Stomach (tissue), 9 donors: ENCODE data around the gene NTN3. TPM values are rescaled to one million over a fixed set of nuclear protein-coding genes. Genes with fewer than 3 reads are reported as not detected.

Experiments used
- DNase-seq, 2 donors: peaks; one replicate each; pipeline versions ENCODE4 v3.0.0 to v3.0.0-alpha.2; 2013 to 2019
- H3K27ac ChIP-seq, 5 donors: fragments of 200-600 bp in 4 of 5; sonication (generic) in 4 of 5; one replicate each; pipeline ENCODE4 v1.5.1; 2013 to 2019; ENCODE audit warnings: mild to moderate bottlenecking in 1 of 5, moderate library complexity in 1 of 5
- H3K27me3 ChIP-seq, 3 donors: fragments of 200-600 bp; sonication (generic); one replicate each; pipeline ENCODE4 v1.5.1; 2017 to 2019; ENCODE audit warnings: mixed run types in 1 of 3
- H3K36me3 ChIP-seq, 4 donors: fragments of 200-600 bp; sonication (generic); 1 replicate in 3 of 4; 2 replicates in 1 of 4; pipeline ENCODE4 v1.5.1; 2016 to 2019
- H3K4me1 ChIP-seq, 4 donors: fragments of 200-600 bp; sonication (generic); one replicate each; pipeline ENCODE4 v1.5.1; 2016 to 2019
- H3K4me3 ChIP-seq, 4 donors: fragments of 200-600 bp; sonication (generic) in 3 of 4; one replicate each; pipeline ENCODE4 v1.5.1; 2016 to 2019; ENCODE audit warnings: mild to moderate bottlenecking in 1 of 4
- H3K9me3 ChIP-seq, 4 donors: fragments of 200-600 bp; sonication (generic); one replicate each; pipeline ENCODE4 v1.5.1; 2016 to 2019
- EP300 ChIP-seq: sonication (generic); formaldehyde crosslinking; IDR thresholded peaks from one replicate; pipeline ENCODE4 v1.6.1; 2017; ENCODE audit warnings: antibody characterized with exemption
- POLR2A ChIP-seq, 4 donors: fragments of 450-650 bp; IDR thresholded peaks; one replicate each; pipeline ENCODE4 v1.6.1; 2016; ENCODE audit warnings: antibody characterized with exemption in 4 of 4, control low read depth in 2 of 4, mild to moderate bottlenecking in 1 of 4, moderate library complexity in 1 of 4
- POLR2AphosphoS5 ChIP-seq, 3 donors: sonication (generic); formaldehyde crosslinking; IDR thresholded peaks; one replicate each; pipeline ENCODE4 v1.6.1; 2016; ENCODE audit warnings: antibody characterized with exemption in 3 of 3
- WGBS, 5 donors: extraction: QIAGEN DNeasy Blood & Tissue Kit in 3 of 5; methylation state at CpG; one replicate each; pipeline versions ENCODE4 v1.1.5 to v1.1.7; 2013 to 2018; 5-methylcytosine and 5-hydroxymethylcytosine counted together
- intact Hi-C: fragments of 100-400 bp; cut with DNase I; formaldehyde crosslinking; loops from one replicate; pipeline ENCODE4 v1.15.1; 2023; ENCODE audit warnings: low total_unique reads
- polyA plus RNA-seq, 3 donors: library from polyadenylated mRNA; stranded (reverse); fragments of 200-250 nt; gene quantifications; one replicate each; pipeline ENCODE4 v1.2.3, GENCODE V29; 2013
- total RNA-seq, 5 donors: library from RNA; depleted of rRNA; stranded (reverse); fragments of >200 nt; gene quantifications; one replicate each; pipeline versions ENCODE4 v1.1.0 to v1.2.3, GENCODE V29; 2014 to 2016
- TF ChIP-seq, protein P1 (sequence below), 7 experiments: fragments of 450-650 bp in 4 of 7; fragments of 200-600 bp in 3 of 7; sonication (generic) in 3 of 7; IDR thresholded peaks; one replicate each; pipeline ENCODE4 v1.5.1; 2016 to 2019; ENCODE audit warnings: antibody characterized with exemption in 7 of 7, control low read depth in 2 of 7, mild to moderate bottlenecking in 1 of 7
- donor health status: healthy with polysubstance abuse.
- donor health status: Bipolar disorder and iron deficiency.
- donor health status: healthy.

Gene NTN3
- total and polyA plus RNA-seq, 8 donors = 1.8 TPM; not detected in 7

GRCh38 chr16:2507665-2508064, 36.6 kb downstream of the NTN3 start:
- Histone ChIP-seq H3K27me3 (no peaks in the 10 kb centered on the region), H3K4me1 (peaks cover 9 to 34% (median 25%) of the 10 kb centered on the region in 4 donors), H3K4me3 (no peak overlapping the region), H3K27ac (peak overlapping the region in 3 of 5 donors; percentile 14 to 79 (median 54)), H3K36me3 (no peaks in the 10 kb centered on the region), H3K9me3 (no peaks in the 10 kb centered on the region)
- no peak for TF ChIP-seq POLR2A (IDR thresholded peaks at IDR 0.05)
- TF ChIP-seq, protein P1, sequence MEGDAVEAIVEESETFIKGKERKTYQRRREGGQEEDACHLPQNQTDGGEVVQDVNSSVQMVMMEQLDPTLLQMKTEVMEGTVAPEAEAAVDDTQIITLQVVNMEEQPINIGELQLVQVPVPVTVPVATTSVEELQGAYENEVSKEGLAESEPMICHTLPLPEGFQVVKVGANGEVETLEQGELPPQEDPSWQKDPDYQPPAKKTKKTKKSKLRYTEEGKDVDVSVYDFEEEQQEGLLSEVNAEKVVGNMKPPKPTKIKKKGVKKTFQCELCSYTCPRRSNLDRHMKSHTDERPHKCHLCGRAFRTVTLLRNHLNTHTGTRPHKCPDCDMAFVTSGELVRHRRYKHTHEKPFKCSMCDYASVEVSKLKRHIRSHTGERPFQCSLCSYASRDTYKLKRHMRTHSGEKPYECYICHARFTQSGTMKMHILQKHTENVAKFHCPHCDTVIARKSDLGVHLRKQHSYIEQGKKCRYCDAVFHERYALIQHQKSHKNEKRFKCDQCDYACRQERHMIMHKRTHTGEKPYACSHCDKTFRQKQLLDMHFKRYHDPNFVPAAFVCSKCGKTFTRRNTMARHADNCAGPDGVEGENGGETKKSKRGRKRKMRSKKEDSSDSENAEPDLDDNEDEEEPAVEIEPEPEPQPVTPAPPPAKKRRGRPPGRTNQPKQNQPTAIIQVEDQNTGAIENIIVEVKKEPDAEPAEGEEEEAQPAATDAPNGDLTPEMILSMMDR (IDR thresholded peaks at IDR 0.05) = no peak
- TF ChIP-seq POLR2AphosphoS5 (IDR thresholded peaks at IDR 0.05) = no peak
- TF ChIP-seq EP300 = no peak
- intact Hi-C loops = no loop called here
- DNase-seq = peak in 1 of 2 donors; percentile 44
- WGBS, 5 donors = 78 to 95% (median 90%) methylated on average over 8 to 11 of the region's 11 CpGs

GRCh38 chr16:2508722-2509400, 37.8 kb downstream of the NTN3 start:
- Histone ChIP-seq H3K36me3 (no peaks in the 10 kb centered on the region), H3K9me3 (no peaks in the 10 kb centered on the region), H3K4me1 (peaks cover 16 to 34% (median 27%) of the 10 kb centered on the region in 4 donors), H3K27me3 (no peaks in the 10 kb centered on the region), H3K4me3 (no peak overlapping the region), H3K27ac (no peak overlapping the region)
- intact Hi-C loops = no loop called here
- 91 to 94% (median 92%) methylated on average over 17 to 18 of the region's 18 CpGs for WGBS, 5 donors
- TF ChIP-seq, protein P1 (IDR thresholded peaks at IDR 0.05) = no peak
- TF ChIP-seq EP300 (no peak), POLR2A (IDR thresholded peaks at IDR 0.05) (no peak)
- DNase-seq = no peak

DNA sequence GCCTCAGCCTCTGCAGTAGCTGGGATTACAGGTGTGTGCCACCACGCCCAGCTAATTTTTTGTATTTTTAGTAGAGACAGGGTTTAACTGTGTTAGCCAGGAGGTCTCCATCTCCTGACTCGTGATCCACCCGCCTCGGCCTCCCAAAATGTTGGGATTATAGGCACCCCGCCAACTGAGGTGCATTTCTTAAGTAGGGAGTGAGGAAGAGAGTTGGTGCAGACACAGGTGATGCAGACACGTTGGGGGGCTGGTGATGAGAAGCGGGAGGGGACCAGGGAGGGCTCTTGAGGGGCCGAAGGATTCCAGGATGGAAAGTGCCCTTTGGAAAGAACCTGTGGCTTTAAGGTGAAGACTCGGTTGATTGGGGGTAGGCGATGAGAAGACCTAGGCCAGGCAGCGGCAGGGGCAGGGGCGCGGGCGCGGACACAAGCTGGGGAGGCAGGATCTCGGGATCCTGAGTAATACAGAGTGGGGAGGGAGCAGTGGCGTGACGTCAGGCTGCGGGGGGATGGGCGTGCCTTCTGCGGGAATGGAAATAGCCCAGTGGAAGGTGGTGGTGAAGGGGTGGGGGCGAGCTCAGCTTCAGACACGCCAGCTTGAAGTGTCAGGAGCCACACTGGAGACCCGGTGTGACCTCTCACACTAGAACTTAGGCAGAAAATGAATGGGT, 40.2 kb downstream of the NTN3 start:
- Histone ChIP-seq H3K4me1 (peaks cover 32 to 50% (median 46%) of the 10 kb centered on the region in 4 donors), H3K9me3 (no peaks in the 10 kb centered on the region), H3K4me3 (no peak overlapping the region), H3K36me3 (peaks cover 0 to under 1% (median 0%) of the 10 kb centered on the region in 4 donors), H3K27me3 (no peaks in the 10 kb centered on the region), H3K27ac (peak overlapping the region in 1 of 5 donors; percentile 99)
- DNase-seq = peak; percentile 58 to 87
- WGBS, 5 donors = 34 to 50% (median 42%) methylated on average over 24 of the region's 24 CpGs
- intact Hi-C loops = no loop called here
- TF ChIP-seq POLR2AphosphoS5 (IDR thresholded peaks at IDR 0.05) (peak in 1 of 3 donors; percentile 26), POLR2A (IDR thresholded peaks at IDR 0.05) (no peak)

DNA sequence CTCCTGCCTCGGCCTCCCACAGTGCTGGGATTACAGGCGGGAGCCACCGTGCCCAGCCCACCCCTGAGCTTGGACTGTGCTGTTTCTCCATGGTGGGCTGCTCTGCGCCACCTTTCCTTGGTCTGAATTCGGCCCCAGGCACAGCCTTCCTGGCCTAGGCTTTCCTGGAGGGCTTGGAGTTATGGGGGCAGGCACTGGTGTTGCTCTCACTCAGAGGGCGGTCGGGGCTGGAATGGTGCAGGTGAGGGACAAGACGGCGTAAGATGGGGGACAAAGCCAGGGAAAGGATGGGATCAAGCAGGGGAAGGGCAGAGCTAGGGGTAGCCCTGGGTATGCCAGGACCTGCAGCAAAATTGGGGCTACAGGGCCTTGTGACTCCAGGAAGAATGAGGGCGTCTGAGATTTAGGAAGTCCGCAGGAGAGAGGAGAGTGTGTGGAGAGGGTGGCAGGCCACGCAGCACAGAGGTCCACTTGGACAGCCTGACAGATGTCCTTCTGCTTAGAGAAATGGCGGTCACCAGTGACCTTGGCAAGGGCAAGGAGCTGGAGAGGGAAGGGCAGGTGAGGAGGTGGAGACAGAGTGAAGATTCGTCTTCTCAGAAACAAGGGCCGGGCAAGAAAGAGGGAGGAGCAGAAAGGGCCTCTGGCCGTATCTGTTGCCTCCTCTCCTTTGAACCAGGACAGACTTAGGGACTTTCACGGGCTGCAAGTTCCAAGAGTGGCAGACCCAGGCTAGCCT, 41.1 kb downstream of the NTN3 start:
- H3K36me3 ChIP-seq = peaks cover 0 to 5% (median 0%) of the 10 kb centered on the region in 4 donors

More for the DNA sequence above, 41.1 kb downstream of the NTN3 start:
- peaks cover 41 to 59% (median 55%) of the 10 kb centered on the region in 4 donors for H3K4me1 ChIP-seq
- H3K27ac ChIP-seq = peak overlapping the region in 4 of 5 donors; percentile 97 to 99 (median 99)
- 89 to 95% (median 91%) methylated on average over 12 to 17 of the region's 17 CpGs for WGBS, 5 donors
- no peak for TF ChIP-seq POLR2AphosphoS5 (IDR thresholded peaks at IDR 0.05)
- no peak for TF ChIP-seq POLR2A (IDR thresholded peaks at IDR 0.05)
- TF ChIP-seq EP300 = no peak
- TF ChIP-seq, protein P1 (IDR thresholded peaks at IDR 0.05) = no peak
- no peaks in the 10 kb centered on the region for H3K27me3 ChIP-seq
- DNase-seq = no peak
- no peaks in the 10 kb centered on the region for H3K9me3 ChIP-seq
- intact Hi-C loops = no loop called here
- H3K4me3 ChIP-seq = no peak overlapping the region
